Lower leg skin (tissue), 3 donors: Measurements from ENCODE around the gene RHCE.

Source experiments
- CTCF ChIP-seq, 3 donors: fragments of 450-650 bp; IDR thresholded peaks; one replicate each; pipeline ENCODE4 v1.5.1; 2016; ENCODE audit warnings: antibody characterized with exemption in 3 of 3, mild to moderate bottlenecking in 3 of 3, moderate library complexity in 2 of 3
- POLR2A ChIP-seq, 2 donors: fragments of 450-650 bp; IDR thresholded peaks; one replicate each; pipeline ENCODE4 v1.6.1; 2016 to 2017; ENCODE audit warnings: antibody characterized with exemption in 2 of 2, mild to moderate bottlenecking in 1 of 2, moderate library complexity in 1 of 2

DNA sequence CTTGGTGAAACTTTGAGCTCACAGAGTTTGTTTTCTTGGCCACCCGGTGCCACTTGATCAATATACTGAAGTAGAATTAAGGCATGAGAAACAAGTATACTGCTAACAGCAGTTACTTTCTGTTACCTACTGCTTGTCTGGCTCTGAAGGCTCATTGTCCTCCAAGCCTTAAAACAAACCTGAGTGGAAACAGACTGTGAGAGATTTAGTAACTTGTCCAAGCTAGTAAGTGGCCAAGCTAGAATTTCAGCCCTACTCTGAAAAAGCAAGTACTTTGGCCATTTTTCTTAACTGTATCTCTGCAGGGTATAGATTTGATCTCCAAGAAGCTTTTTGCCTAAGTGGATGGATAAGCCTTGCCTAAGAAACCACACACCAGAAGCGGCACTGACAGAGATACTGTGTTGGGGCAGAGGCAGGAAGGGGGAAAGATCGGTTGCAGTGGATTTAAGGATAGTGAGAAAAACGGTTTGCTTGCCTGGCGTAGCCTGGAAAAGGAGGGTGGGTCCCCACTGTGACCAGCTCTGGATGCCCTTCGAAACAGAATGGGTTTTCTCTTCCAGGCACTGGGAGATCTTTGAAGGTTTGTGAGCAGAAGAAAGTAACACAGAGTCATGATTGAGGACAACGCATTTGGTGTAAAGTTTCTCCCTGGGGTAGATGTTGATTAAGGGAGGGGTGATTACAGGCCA is 8.0 kb upstream of the RHCE start:
- TF ChIP-seq CTCF (IDR thresholded peaks at IDR 0.05) (no peak), POLR2A (IDR thresholded peaks at IDR 0.05) (no peak)
